Glomerular visceral epithelial cell (primary cell): Measurements from ENCODE around the gene MUC7.
"Not testable (repeated sequence)": the region's sequence is repeated elsewhere in the genome, so short reads cannot be mapped to it uniquely, and the experiment has no call there.

Experiments
- DNase-seq: peaks from one replicate; pipeline ENCODE4 v3.0.0-alpha.2; 2016; ENCODE audit errors: extremely low spot score

Gene MUC7

GRCh38 chr4:70471897-70472296 lies at the start of gene MUC7:
Gene MUC7 (plus strand): TSS chr4:70472197. CDS start chr4:70474022, 1,825 bp downstream.
- DNase-seq: no peak

- no peak for DNase-seq
These were observed 46.7 kb upstream of the MUC7 start for GRCh38 chr4:70425306-70425705.

DNA sequence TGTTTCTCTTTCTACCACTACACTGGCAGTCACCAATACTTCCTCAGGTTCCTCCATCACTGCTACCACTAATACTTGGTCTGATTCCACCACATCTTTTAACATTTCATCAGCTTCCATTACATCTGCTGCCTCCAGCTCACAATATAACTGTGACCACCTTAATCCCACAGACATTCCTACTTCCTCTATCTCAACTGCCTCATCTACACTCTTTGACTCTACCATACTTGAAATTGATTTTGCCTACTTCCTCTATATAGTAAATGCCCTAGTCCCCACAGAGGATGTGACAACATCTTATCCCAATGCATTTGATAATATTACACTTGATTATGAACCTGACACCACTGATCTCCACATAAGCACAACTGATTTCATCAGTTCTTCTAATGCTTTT lies 45.2 kb upstream of the MUC7 start:
- DNase-seq: no peak

GRCh38 chr4:70437197-70437596 lies 34.8 kb upstream of the MUC7 start:
- no peak for DNase-seq

- DNase-seq: no peak
These were observed 29.5 kb upstream of the MUC7 start for GRCh38 chr4:70442474-70442873.

- DNase-seq: no peak
These were observed 28.7 kb upstream of the MUC7 start for GRCh38 chr4:70443329-70443728.

DNA sequence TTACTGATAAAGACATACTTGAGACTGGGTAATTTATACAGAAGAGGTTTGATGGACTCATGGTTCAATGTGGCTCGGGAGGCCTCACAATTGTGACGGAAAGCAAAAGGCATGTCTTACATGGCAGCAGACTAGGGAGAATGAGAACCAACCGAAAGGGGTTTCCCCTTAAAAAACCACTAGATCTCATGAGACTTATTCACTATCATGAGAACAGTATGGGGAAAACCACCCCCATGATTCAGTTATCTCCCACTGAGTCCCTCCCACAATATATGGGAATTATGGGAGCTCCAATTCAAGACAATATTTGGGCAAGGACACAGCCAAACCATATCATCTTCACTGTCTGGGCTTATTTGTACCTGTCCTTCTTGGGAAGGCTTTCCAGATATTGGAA lies 22.8 kb upstream of the MUC7 start:
- DNase-seq: no peak

DNA sequence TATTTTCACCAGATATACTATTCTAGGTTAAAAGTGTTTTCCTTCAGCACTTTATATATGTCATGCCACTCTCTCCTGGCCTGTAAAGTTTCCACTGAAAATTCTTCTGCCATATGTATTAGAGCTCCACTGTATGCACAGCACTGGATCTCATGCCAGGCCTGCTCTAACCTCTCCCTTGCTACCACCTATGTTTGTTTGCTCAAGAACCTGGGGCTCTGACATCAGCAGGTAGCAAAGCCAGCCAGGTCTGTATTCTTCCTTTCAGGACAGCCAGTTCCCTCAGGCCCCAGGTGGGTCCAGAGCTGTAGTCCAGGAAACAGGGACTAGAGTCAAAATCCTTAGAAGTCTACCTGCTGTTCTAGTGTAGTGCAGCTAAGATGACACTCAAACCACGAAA lies 19.1 kb upstream of the MUC7 start:
- no peak for DNase-seq

- no peak for DNase-seq
These were observed 8.7 kb upstream of the MUC7 start for GRCh38 chr4:70463335-70463734.

DNA sequence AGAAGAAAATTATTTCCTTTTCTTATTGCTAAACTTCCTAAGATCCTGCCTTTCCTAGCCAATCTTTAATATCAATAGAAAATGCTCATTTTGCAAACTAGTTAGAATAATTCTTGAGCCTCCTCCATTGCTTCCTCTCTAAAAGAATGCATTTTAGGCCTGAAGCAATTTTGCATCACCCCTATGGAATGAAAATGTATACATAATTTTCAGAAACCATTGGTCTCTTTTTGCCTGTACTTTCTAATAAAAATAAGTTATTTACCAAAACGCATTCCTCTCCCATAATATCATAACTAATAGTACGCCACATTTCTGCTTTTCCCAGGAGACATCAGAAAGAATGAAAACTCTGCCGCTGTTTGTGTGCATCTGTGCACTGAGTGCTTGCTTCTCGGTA lies 1.7 kb downstream of the MUC7 start:
- no peak for DNase-seq

GRCh38 chr4:70488748-70489147 lies 16.8 kb downstream of the MUC7 start:
- no peak for DNase-seq

GRCh38 chr4:70496231-70496630 lies 24.2 kb downstream of the MUC7 start:
- DNase-seq: no peak

- not testable (repeated sequence) for DNase-seq
These were observed 29.8 kb downstream of the MUC7 start for GRCh38 chr4:70501838-70502237.

- DNase-seq: no peak
These were observed 32.7 kb downstream of the MUC7 start for GRCh38 chr4:70504733-70505132.

DNA sequence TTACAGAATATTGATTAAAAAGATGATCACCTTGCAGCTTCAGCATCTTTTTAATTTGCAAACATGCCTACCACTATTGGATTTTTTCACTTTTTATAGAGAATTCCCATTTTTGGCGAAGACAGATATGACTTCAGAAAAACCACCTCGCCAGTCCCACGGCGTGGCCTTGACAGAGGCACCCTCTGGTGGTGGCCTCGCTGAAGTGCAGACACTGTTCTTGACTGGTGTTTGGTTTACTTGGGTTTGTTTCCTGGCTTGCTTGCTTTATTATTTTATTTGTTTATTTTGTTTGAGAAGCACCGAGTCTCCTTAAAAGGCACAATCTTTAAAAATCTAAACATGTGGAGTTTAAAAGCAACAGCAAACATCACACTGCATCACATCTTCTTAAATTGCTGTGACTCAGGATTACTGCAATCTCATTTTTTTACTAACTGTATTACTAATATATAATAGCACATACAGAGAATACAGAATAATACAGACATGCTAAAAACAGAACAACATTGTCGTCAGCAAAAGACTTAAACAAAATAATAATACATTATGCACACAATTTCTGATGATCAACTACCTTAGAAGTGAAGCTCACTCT lies 33.3 kb downstream of the MUC7 start:
- peak; percentile 65 for DNase-seq

- DNase-seq: no peak
These were observed 36.8 kb downstream of the MUC7 start for GRCh38 chr4:70508801-70509200.

GRCh38 chr4:70511365-70511764 lies 39.4 kb downstream of the MUC7 start:
- no peak for DNase-seq

DNA sequence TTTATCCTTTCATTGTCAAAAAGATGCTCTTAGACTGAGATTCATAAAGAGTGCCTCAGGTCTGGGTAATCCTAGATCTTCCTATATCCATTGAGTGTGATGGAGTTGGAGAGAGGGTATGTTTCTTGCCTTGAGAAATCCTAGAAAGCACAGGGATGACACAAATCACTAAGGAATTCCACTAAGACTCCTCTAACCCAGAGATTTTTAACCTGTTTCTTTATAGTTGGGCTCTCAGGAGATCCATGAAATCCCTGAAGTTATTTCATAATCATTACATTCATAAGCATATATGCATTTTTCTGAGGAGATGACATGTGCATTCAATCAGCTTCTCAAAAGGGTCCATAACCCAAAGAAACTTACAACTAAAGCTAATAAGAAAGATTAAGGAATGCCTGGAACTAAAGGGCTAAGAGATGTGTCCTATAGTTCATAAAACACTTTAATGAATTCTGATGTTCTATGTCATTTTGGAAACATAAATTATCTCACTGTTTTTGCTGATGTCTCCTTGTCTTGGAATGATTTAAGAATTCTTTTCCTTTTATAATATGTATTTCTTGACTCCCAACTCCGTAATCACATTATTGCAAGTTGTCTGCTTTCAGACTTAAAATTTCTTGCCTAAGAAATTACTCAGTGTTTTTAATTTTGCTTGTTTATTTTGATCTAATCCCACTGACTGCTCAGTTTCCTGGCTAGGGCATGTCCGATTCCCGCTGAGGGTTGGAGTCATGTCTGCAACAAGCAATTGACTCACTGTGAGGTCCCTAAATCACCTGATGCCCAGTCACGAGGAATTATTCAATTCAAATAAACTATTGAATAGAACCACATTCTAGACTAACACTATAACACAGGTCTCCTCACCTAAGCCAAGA lies 43.6 kb downstream of the MUC7 start:
- DNase-seq: peak; percentile 63

- no peak for DNase-seq
These were observed 46.3 kb downstream of the MUC7 start, which contains the start of gene AMTN for GRCh38 chr4:70518269-70518668. Gene AMTN (plus strand): TSS chr4:70518569. CDS start chr4:70518778, 209 bp downstream.

- peak; percentile 9 for DNase-seq
These were observed 46.7 kb downstream of the MUC7 start for GRCh38 chr4:70518716-70519115.

DNA sequence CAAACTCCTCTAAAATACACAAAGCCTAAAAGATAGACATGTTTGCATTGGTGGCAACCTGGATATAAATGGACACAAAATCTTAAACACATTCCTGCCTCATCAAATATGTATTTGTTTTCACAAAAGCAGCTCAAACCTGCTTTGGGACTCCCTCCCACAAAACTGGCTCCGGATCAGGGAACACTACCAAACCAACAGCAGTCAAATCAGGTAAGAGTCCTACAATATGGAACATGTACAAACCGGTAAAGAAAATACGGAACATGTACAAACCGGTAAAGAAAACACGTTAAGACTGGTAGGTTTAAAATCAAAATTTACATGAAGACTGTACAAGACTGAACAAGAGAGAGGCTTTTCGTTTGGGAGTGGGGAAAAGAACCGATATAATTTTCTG lies 50.6 kb downstream of the MUC7 start:
- DNase-seq: no peak

DNA sequence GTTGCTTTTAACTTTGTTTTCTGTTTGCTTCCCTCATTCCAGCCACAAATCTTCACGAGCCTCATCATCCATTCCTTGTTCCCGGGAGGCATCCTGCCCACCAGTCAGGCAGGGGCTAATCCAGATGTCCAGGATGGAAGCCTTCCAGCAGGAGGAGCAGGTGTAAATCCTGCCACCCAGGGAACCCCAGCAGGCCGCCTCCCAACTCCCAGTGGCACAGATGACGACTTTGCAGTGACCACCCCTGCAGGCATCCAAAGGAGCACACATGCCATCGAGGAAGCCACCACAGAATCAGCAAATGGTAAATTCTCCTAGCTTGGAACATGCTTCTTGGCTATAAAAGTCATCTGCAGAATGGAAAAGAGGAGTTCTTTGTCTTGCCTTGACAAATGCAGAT lies 59.0 kb downstream of the MUC7 start:
- no peak for DNase-seq

- no peak for DNase-seq
These were observed 60.0 kb downstream of the MUC7 start for GRCh38 chr4:70531981-70532380.
